ENCODE measurements around the gene TST.

TST gene

DNA sequence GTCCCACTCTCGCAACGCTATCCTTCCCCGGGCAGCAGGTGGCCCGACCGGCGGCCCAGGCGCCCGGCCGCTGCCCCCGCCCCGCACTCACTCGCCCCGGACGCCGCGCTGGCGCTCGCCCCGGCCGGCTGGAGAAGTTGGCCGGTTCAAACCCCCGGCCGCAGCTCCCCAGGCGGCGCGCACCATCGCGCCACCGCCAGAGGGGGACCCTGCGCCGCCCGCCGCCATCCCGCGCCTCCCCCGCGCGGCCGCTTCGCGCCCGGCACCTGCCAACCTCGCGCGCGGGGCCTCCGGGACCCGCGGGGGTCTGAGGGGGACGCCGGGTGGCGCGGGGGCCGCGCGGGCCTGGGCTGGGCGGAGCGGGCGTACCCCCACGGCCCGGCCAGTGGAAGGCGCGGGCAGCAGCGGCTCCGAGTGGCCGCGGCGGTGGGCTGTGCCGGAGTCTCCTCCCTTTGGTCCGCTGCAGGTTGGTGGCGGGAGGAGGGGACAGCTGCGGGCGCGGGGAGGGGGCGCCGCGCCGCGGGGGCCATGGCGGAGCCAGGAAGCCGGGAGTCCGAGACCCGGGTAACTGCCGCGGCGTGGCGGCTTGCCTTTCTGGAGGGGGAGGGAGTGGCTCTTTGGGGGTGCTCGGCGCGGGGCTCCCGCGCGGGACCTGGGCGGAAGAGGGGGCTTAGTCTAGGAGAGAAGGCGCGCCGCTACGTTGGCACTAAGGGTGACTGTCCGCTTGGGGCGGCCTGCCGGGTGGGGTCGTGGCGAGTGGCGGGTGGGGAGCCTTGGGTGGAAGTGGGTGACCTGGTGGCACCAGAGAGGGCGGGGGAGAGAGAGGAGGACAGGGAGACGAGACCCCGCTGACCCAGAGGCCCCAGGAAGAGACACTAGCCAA is at the start of gene TST, which contains the start of gene MPST:
Gene TST, minus strand, starts transcription at position 139 of the 883 bp plus-strand sequence. CDS start 715 bp downstream, outside the sequence.
Gene MPST, plus strand, starts transcription at position 434 of the 883 bp plus-strand sequence. Its CDS starts 95 bp downstream, at position 529.
- peak; percentile 42 for DNase-seq

DNA sequence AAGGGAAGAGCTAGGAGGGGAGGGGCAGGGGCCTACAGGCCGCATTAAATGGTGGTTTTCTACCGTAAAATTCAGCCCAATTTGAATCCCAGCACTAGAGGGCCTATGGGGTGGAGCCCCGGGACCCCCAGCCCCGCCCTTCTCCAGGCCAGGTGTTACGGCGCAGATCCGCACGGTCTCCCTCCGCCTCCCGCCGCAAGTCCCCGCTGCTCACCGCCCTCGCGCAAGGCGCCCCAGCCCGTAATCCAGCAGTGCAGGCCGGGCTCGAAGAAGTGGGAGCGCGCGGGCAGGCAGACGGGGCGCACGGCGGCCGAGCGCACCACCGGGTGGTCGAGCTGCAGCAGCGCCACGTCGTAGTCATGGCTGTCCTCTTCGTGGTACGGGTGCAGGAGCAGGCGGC is 49.6 kb upstream of the TST start:
- no peak for DNase-seq

DNA sequence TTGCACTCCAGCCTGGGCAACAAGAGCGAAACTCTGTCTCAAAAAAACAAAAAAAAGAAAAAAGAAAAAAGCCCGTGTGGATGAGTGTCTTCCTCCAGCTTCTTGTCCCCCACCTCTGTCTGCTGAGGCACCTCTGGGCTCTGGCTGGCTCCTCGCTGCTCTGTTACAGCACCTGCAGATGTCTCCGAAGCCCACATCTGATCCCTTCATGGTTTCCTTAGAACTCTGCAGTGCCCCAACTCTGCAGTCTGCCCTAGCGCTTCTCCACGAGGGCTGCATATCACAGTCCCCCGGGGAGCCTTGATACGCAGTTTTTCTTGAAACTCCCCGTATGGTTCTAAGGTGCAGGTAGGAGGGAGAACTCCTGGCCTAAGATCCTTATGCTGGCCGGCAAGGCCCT is 48.2 kb upstream of the TST start:
- no peak for DNase-seq

DNA sequence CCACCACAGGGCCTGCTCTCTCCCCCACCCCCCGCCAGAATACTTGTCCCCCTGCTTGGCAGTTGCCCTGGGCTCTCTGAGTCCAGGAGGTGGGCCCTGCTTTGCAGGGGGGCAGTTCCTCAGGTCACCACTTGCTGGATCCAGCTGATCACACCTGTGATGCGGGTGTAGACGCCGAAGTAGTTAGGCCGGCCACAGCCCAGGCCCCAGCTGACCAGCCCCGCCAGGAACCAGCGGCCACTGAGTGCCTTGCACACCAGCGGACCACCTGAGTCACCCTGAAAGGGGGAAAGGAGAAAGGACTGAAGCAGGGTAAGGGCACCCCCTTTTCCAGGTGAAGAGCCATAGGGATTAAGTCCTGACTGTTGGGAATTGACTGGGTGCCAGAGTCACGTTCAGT is 46.7 kb upstream of the TST start:
- DNase-seq, result no peak

DNA sequence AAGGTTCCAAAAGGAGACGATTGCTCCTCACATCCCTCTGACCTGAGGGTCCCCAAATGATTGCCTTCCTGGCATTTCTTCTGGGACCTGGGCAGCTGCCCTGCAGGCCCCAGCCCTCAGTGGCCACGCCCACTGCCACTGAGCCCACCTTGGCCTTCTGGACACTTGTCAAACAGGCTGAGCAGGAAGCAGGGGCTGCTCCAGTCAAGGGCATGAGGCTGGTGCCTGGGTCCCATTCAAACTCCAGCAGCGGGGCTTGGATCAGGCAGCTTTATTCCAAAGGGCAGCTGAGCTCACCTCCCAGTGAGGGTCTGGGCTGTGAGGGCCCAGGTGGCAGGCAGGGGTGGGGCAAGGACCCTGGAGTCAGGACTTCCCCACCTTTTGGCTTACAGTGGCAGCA is 45.9 kb upstream of the TST start:
- no peak for DNase-seq

DNA sequence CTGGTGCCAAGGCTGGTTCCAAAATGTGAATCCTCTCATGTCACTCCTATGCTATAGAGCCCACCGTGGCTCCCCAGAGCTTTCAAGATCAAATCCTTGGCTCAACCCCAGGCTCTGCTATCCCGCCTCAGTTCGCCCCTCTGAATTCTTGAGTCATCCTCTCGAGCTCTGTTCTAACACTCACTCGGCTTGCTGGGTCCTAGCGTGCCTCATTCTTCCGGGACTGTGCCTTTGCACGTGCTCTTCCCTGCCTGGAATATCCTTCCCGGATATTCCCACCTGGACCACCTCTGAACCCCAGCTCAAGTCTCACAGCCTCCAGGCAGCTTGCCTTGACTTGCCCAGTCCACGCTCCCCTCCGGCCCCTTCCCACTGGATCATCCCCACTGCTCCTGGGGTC is 45.3 kb upstream of the TST start:
- no peak for DNase-seq

DNA sequence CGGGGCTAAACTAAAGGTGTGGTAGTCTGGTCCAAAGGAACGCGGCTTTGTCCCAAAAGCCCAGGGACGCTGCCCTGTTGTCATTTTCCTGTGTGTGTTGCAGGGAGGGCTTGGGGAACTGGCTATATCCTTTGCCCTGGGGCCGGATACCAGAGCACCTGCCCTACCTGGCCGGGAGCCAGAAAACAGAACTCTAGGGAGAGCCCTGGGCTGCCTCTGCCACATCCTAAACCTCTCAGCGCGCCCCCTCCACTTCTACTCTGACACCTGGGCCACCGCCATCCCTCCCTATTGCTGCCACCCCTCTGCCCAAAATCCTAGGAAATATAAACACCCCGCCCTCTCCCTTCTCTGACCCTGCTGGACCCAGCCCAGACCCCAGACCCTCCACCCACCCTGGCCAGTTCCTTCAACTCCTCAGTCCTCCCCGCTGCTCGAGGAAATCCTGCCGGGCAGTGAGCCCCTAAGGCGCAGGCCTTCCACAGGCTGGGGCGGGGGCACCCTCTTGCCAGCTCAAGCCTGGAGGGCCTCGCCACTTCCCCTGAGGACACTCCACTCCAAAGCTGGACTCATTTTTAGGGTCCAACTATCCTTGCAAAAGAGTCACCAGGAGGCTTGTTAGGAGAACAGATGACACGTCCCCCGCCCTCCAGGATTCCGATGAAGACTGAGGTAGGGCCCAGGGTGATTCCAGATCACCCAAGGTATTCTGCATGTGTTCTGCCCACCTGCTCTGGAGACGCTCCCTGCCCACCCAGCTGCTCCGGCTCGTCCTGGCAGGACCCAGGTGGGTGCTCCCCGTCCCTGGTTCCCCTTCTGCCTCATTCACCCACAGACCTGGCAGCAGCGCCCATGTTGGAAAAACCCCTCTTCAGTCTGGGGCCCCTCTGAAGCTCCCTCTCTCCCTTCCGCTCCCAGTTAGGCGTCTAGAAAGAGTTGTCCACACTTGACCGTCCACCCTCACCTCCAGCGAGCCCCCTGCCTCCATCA is 44.5 kb upstream of the TST start:
- no peak for DNase-seq

DNA sequence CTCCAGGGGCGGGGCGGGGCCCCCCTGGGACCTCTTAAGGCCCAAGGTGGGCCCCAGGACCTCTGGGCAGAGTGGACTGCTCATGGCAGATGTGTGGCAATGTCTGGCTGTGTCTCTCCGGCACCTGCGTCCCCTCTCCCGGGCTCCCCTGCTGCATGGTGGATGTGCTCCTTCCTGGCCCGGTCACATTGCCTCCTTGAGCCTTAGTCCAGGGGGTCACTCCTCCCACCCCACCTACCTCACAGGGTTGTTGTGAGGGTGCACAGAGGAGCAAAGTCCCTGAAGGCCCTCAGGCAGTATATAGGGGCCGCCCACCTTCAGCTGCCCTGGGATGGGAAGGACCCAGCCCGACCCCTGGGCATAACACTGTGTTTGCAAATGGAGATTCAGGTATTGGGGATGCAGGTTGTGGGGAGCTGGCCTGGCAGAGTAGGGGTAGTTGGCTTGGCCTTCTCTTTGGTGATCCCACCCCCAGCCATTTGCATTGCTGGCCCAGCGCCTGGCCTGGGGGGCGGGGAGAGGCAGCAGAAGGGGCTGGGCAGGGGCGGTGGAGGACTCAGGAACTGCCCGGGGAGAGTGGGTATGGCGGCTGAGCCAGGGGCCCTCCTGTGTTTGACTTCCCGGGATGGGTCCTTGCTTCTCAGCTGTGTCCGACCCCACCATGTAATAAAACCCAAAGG is 43.6 kb upstream of the TST start:
- DNase-seq, result no peak

DNA sequence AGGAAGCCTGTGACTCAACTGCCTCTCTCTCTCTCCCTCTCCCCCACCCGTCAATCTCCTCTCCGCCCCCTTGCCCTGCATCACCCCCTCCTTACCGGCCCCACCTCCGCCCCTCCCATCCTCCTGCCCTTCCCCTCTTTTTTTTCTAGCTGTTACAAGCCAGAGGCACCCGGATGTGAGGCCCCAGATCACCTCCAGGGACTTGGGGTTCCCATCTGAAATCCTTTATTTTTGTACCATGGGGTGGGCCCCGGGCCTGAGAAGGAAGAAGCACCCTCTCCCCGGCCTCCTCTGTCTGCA is 43.1 kb upstream of the TST start:
- no peak for DNase-seq

DNA sequence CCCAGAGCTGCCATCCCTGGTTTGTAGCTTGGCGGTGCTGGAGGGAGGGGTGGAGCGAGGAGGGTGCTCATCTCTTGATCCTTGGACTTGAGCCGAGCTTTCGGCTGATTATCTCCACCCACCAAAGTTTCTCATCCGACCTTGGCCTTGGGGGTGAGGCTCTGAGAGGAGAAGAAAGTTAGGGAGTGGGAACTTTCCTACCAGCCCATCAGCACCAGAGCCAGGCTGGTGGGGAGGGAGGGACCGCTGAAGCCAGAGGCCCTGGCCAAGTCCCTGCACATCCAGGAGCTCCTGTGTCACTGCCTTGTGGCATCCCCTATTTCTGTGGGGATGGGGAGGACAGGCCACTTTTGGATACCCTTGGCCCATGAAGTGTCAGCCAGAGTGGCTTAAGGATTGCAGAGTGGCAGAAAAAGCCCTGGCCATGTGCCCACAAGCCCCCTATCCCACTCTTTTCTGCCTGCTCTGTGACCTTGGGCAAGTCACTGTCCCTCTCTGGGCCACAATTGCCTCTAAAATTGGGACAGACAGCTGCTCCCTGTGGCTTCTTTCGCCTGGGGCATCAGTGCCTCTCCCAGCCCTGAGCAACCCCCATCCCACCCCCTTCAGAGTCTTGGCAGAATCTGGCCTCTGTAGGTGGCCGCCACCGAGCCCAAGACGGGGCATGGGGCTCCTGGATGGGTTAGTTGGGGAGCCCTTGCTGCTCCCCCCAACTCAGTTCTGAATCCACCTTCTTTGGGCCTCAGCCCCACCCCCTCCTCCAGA is 42.5 kb upstream of the TST start:
- no peak for DNase-seq

DNA sequence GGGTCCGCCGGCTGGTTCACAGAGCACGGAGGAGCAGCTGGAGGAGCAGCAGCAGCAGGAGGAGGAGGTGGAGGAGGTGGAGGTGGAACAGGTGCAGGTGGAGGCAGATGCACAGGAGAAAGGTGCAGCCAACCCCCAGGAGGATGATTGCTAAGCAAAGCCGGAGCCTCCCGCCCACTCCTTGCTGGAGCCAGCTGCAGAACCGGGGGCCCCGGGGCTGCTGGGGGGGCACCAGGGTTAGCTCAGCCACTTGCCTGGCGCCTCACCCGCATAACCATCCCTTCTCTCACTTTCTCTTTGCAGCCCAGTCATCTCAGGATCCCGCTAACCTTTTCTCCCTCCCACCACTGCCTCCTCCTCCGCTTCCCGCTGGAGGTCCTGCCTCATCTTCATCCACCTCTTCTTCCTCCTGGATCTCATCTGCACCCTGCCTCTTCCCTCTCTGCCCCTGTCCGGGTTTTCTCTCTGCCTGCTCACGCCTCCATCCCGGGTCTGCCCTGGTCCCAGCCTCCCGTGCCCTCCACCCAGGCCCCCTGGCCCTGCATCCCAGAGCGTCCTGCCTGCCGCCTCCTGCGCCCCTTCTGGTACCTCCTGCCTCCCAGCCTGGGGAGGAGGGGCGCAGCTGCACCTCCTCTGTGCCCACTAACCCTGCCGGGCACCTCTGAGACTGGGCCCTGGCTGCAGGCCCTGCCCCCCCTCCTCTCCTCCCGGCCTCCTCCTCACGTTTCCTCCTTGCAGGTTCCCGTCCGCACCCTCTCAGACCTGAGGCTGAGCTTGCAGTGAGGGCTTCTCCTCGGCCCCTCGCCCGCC is 41.8 kb upstream of the TST start:
- no peak for DNase-seq

DNA sequence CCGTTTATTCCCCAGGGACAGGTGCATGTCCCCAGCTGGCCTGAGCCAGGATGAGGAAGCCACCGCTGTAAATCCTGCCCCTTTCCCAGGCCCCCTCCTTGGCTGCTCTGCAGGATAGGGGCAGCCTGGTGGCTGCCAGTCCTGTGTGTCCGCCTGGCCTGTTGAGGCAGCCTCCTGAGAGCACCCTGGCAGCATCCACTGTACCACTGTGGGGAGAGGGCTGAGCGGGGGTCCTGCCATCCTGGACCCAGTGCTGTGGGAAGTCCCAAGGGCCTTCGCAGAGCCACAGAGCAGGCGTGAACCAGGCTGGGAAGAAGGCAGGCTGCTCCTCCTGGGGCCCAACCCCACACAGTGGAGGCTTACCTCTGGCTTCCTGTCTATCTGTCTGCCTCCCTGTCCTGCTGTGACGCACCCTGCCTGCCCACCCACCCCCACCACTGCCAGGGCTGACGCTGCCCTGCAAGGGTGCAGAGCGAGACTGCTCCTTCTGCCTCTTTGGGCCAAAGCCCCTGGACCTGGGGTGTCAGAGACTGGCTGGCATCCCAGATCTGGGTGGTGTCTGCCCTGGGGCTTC is 40.7 kb upstream of the TST start:
- DNase-seq, result peak; percentile 9

DNA sequence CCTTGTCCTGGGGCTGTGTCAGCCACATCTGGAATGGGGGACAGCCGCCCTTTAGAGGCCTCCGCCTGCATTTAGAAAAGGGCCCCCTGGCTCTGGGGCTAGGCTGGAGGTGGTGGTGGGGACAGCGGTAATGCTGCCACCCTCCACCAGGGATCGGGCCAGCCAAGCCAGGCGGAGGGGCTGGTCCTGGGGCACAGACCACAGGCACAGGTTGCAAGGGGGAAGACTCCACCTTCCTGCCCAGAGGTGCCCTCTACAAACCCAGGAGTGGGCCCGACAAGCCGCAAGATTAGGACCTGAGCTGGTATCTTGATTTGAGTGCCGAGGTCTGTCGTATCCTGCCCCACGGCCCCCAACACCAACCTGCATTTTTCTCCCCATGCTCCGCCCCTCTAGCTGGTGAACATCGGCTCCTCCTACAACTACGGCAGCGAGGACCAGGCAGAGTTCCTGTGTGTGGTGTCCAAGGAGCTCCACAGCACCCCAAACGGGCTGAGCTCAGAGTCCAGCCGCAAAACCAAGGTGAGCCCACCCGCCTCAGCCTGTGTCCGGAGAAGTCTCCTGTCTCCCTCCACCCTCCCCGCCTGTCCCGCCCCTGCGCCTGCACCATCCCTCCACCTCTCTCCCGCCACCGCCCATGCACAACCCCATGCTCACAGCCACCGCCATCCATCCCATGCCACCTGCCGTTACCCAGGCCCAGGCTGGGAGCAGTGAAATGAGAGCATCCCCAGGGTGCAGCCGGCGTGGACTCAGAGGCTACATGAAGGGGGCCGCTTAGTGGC is 39.9 kb upstream of the TST start:
- no peak for DNase-seq

DNA sequence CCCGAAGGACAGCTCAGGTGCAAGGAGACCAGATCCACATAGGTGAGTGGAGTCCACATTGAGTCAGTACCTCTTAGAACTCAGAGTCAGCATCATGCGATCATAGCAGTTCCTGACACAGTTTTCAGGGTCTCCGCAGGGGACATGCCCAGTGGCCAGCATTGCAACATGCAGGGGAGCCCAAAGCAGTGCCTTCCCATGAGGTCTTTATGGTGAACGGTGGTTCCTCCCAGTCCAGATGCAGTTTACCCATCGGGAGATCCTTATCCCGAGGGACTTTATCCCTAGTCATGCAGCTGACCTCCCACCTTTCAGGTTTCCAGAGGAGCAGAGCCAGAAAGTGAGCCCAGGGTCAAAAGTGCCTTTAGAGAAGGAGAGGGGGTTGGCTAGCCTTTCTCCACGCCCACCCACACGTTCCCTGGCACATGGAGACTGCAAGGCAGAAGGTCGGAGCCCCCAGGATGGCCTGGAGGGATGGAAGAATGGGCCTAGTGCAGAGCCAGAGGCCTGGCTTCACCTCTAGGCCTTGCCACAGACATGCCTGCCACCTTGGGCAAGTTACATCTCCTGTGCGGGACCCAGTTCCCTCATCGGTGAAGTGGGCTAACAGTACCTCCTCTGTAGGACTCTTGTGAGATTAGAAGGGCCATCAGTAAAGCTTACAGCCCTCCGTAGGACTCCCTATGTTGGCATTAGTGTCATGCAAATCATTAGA is 38.7 kb upstream of the TST start:
- DNase-seq, result no peak

DNA sequence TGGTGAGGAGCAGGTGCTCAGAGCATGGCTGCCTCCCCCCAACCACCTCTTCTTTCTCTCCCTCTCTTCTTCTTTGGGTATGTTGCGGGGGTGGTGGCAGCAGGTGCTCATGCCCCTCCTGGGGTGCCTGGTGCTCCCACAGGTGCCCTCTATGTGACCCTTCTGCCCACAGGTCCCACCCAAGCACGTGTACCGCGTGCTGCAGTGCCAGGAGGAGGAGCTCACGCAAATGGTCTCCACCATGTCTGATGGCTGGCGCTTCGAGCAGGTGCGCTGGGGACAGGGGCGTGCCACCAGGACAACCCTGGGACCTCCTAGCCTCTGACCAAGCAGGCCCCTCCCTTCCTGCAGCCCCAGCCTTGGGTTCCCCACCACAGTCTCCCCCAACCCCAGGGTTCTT is 38.0 kb upstream of the TST start:
- no peak for DNase-seq

DNA sequence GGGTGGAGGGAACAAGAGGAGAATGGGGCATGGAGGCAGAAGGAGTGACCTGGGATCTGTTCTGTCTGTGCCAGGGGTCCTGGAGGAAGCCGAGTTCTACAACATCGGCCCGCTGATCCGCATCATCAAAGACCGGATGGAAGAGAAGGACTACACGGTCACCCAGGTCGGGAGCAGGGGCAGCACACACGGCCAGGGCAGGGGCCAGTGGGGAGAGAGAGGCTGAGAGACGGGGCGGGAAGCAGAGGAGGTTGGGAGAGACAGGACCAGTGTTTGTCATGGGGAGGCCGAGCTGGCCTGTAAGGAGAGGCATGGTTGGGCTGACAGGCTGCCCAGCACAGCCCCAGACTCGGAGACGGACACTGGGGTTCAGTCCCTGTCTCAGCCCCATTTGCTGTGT is 37.0 kb upstream of the TST start:
- no peak for DNase-seq

DNA sequence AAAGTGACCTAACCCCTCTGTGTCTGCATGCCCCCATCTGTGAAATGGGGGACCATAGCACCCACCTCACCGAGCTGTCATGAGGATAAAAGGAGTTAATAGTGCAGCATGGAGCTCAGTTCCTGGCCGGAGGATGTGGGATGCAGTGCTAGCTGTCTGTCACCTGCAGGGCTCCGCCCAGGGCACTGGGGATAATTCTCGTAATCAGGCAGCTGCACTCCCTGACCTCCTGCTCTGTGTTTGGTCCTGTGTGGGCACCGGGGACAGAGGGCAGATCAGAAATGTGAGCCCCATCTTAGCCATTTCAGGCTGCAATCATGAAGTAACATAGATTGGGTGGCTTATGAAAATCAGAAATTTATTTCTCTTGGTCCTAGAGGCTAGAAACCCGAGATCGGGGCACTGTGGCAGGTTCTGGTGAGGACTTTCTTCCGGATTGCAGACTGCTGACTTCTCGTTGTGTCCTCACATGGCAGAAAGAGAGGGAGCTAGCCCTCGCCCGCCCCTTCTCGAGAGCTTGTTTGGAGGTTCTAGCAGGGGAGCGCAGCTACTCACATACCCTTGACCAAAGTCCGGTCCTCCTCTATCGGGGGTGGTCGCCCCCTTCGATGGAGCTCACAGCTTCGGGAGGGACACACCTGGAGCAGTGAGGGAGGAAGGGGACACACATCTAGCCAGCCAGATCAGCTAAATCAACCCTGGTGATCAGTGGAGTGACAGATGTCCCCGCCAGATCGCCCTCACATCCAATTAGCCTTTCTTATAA is 35.5 kb upstream of the TST start:
- DNase-seq, result no peak

DNA sequence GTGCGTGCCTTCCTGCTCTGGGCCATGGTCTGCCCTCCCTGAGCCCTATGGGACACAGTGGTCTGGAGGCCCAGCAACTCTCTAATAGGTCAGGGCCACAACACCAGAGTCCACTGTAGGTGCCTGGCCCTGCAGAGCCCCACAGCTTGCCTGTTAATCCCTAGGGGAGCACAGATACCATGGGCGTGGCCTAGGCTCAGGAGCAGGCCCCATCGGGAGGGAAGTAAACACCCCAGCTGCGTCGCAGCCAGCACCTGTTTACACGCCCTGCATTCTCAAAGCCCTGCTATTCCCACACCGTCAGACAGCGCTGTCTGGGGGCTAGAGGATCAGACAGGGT is 34.8 kb upstream of the TST start:
- no peak for DNase-seq

All from CD4-positive, alpha-beta T cell treated with Interleukin-12 subunit alpha and Interleukin-12 subunit beta, for 1 hour (primary cell).